Stimulated activated CD8-positive, alpha-beta memory T cell treated with anti-CD3 and anti-CD28 coated beads, Interleukin-15, amount 100 ng/mL, for 1 hour (primary cell): ENCODE measurements around the gene SLC13A4.
"Not testable (repeated sequence)": the region's sequence is repeated elsewhere in the genome, so short reads cannot be mapped to it uniquely, and the experiment has no call there.

ENCODE experiments used
- DNase-seq: peaks from one replicate; pipeline ENCODE4 v3.0.0-alpha.2; 2020; ENCODE audit warnings: low read depth

SLC13A4 gene

GRCh38 chr7:135662123-135662372 lies 65.9 kb downstream of the SLC13A4 start:
- DNase-seq: no peak

GRCh38 chr7:135661311-135662122 lies 66.5 kb downstream of the SLC13A4 start:
- DNase-seq: no peak

DNA sequence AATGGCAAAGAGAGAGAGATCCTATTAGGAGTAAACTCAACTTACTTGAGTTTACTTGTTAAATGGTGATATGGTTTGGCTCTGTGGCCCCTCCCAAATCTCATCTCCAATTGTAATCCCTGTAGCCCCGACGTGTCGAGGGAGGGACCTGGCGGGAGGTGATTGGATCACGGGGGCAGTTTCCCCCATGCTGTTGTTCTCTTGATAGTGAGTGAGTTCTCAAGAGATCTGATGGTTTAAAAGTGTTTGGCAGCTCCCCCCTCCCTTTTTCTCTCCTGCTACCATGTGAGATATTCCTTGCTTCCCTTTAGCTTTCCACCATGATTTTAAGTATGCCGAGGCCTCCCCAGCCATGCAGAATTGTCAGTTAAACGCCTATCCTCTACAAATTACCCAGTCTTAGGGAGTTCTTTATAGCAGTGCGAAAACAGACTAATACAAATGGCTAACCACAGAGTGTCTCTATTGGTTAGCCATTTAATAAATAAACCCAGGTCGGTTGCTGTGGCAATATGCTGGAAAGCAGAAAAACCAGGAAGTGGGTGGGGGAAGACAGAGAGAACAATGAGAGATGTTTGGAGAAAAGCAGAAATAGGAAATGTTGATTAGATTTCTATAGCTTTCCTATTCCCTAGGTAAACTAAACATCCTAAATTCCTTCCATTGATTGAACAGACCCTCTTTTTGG lies 68.7 kb downstream of the SLC13A4 start:
- DNase-seq: no peak

DNA sequence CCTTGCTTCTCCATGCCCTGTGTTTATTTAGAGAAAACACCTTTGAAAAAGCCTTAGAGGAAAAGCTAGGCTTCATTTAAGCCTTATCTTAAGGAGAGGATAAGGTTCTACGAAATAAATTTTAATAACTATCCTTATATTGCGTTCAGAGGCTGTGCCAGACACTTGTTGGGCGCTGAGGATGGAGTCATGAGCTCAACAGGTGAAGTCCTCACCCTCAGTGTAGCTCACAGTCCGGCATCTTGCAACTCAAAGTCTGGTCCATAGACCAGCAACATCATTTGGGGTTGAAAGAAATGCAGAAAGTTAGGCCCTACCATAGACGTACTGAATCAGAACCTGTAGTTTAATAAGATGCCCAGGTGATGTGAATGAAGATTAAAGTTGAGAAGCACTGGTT lies 69.4 kb downstream of the SLC13A4 start:
- DNase-seq: no peak

DNA sequence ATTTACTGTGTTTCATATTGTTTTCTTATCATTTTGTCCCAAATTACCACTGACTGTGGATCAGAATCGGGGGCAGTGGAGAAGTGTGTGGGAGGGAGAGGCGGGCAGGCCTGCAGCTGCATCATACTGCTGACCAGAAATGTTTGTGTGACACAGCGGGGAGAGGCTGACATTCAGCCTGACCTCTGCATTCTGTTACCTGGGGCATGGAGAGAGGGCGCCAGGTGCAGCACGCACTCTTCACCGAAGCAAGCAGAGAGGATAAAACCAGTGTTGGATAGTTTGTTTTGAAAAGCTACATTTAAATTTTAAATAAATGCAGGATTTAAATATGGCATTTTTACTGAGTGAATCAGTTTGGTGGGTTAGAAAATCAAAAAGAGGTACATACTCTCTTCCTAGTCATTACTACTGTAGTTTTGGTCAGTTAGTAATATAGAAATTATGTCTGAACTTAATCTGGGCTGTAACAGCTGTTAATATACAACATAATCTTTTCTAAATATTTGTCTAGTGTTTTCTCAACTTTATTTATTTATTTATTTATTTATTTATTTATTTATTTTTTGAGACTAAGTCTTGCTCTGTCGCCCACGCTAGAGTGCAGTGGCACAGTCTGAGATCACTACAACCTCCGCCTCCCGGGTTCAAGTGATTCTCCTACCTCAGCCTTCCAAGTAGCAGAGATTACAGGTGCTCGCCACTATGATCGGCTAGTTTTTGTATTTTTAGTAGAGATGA lies 74.5 kb downstream of the SLC13A4 start:
- no peak for DNase-seq

DNA sequence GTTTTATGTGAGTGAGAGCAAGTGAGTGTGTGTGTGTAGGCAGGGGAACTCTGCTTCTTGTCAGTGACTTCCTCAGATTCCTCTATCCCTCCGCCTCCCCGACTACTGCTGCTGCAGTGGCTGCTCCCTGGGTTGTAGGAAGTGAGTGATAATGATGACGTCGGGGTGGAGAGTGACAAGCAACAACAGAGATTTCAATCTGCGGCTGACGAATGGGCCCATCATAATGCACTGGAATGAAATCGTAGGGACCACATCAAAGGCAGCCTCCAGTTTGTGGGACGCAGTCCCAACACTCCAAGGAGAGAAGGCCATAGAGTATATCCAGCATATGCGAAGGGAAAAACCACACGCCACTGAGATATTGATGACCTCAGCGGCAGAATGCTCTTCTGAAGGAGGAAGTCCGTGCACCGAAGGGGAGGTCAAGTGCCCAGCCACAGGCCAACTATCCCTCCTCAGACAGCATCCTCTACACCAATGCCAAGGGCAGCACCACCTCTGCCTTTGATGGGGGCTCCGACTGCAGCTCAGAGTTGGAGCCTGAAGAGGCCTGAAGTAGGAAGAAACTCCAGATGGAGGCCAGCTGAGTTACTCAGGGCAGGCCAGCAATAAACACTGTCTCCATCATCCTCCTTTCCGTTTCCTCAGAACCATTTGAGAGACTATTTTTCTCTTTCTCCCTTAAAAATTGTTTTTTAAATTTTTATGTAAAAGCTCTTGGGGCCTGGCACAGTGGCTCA lies 77.0 kb downstream of the SLC13A4 start:
- no peak for DNase-seq

DNA sequence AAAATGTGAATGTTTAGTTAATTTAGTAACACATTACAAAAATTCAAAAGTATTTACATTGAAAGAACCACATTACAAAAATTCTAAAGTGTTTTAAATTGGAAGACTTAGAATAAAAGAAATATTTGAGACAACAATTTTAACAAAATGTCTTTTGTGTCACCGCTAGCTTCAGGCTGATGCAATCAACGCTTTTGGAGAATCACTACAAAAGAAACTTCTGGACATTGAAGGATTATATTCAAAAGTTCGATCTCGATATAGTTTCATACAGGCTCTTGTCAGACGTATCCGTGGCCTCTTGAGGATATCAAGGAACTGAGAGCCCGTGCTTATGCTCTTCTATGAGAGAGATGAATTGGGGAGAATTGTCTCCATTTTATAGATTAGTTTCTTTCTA lies 79.8 kb downstream of the SLC13A4 start:
- no peak for DNase-seq

GRCh38 chr7:135647755-135648154 lies 80.2 kb downstream of the SLC13A4 start:
- no peak for DNase-seq

DNA sequence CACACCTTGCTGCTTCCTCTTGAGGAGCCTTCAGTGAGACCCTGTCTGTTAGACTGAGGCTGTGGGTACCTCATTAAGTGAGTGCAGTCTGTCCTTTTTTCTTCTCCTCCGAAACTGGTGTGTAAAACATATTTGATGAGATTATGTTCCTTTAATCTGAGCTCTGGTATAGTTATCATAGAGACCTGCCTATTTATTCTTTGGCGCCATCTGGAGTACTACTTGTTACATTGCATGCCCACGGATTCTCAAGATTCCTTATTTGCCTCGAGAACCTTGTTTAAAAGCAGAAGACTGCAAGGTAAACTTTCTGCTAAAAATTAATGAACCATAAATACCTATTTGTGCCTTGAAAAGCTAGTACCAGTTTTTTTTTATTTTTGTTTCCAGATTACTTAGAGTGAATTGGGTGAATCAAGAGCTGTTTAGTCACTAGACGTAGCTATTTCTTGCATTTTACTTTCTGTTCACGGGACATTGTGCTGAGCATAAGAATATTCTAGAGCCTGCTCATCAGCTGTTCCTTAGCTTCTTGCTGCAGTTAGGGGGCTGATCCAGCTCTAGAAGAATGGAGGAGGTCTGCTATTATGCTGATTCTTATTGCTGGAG lies 82.6 kb downstream of the SLC13A4 start:
- DNase-seq: no peak

- DNase-seq: no peak
Measured at GRCh38 chr7:135644729-135645128, 83.3 kb downstream of the SLC13A4 start.

GRCh38 chr7:135644154-135644553 lies 83.8 kb downstream of the SLC13A4 start:
- DNase-seq: no peak

- not testable (repeated sequence) for DNase-seq
Measured at GRCh38 chr7:135639690-135640089, 88.3 kb downstream of the SLC13A4 start.

DNA sequence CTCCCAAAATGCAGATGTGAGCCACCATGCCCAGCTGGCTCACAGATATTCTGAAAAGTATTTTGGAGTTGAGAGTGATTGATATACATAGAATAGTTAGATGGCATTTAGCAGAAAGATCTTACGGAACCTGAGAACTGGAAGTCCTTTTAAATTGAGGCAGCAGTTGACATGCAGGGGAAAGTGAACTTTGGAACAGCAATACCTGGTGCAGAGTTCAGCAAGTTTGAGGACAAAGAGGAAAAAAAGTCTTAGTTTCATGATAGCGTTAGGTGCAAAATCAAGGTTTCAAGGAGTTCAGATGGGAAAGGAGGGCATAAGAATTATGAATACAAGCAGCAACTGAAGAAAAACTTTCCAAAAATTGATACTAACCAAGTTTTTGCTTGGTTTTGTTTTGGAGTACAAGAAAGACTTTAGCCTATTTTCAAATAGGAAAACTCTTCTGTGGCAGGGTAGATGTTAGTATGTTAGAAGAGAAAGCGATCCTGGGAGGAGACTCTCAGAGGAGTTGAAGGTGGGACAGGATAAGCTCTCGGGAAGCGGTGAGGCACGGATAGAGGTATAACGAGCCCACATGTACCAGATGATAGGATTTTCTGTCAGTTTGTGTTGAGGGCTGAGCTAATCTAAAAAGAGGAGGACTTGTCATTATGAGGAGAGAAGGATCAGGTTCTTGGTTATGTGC lies 93.7 kb downstream of the SLC13A4 start:
- DNase-seq: no peak
